ENCODE measurements around the gene OTUD3.

Gene OTUD3

DNA sequence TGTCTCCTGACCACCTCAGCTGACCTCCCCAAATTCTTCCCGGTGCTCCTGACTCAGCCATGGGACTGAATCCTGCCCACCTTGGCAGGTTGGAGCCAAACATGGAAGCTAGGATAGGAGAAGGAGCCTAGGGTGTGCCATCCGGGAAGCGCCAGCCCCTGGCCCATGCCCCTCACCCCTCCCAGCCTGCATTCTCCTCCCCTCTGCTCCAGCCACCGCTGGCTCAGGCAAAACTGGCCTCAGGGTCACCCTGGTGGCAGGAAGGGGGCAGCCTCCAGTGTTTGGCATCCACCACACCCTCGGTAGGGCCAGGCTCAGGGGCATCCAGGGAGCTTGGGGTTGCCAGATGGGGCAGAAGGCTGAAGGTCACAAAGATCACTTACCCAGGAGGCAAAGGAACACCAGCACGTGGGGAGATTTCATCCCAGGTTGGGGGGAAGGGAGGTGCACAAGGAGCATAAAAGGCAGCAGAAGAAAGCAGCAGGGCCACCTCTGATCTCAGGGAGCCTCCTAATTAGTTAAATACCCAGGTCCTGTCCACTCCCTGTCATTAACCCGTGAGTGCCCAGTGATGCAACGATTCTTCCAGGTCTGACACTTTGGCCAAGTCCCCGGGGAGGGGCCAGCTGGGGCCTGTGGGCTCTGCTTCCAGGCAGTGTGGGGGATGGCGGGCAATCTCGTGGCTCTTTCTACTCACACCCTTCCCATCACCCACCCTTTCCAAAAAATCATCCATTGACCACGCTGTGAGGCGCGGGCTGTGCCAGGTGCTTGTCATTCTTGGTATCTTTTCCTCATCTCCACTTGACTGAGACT, 41.1 kb downstream of the OTUD3 start, which contains the start of gene PLA2G2E:
Gene PLA2G2E (minus strand): TSS at position 481 of the 816 bp plus-strand sequence. CDS start 58 bp downstream, at position 423.
- TF ChIP-seq EZH2phosphoT487 (IDR thresholded peaks at IDR 0.05; ENCODE audit: borderline replicate concordance, low read length): no peak
- TF ChIP-seq, protein P1, sequence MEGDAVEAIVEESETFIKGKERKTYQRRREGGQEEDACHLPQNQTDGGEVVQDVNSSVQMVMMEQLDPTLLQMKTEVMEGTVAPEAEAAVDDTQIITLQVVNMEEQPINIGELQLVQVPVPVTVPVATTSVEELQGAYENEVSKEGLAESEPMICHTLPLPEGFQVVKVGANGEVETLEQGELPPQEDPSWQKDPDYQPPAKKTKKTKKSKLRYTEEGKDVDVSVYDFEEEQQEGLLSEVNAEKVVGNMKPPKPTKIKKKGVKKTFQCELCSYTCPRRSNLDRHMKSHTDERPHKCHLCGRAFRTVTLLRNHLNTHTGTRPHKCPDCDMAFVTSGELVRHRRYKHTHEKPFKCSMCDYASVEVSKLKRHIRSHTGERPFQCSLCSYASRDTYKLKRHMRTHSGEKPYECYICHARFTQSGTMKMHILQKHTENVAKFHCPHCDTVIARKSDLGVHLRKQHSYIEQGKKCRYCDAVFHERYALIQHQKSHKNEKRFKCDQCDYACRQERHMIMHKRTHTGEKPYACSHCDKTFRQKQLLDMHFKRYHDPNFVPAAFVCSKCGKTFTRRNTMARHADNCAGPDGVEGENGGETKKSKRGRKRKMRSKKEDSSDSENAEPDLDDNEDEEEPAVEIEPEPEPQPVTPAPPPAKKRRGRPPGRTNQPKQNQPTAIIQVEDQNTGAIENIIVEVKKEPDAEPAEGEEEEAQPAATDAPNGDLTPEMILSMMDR (IDR thresholded peaks at IDR 0.05; ENCODE audit: low read depth, low read length, poor library complexity, severe bottlenecking): no peak
- Histone ChIP-seq H3K4me1 (ENCODE audit: control insufficient read depth, low read length) (no peaks in the 10 kb centered on the region), H3K4me2 (ENCODE audit: low read length) (no peak within 1 kb of the TSS), H4K20me1 (ENCODE audit: control insufficient read depth, insufficient read depth, low read depth, low read length) (no peaks in the 10 kb centered on the region), H3K9me2 (replicated peaks; ENCODE audit: control insufficient read depth, low read length) (no peaks in the 10 kb centered on the region), H3K27ac (ENCODE audit: low read depth, low read length) (no peak within 1 kb of the TSS), H3K27me3 (ENCODE audit: control insufficient read depth, low read length) (no peaks in the 10 kb centered on the region), H3K9me3 (ENCODE audit: control insufficient read depth, insufficient read depth, low read length) (no peaks in the 10 kb centered on the region), H3K79me2 (ENCODE audit: control insufficient read depth, low read length) (no peaks in the 10 kb centered on the region), H3F3A (ENCODE audit: control insufficient read depth, insufficient read depth) (no peaks in the 10 kb centered on the region), H3K4me3 (ENCODE audit: low read length) (no peak within 1 kb of the TSS), H3K36me3 (ENCODE audit: control insufficient read depth, low read length) (no peaks in the 10 kb centered on the region)

DNA sequence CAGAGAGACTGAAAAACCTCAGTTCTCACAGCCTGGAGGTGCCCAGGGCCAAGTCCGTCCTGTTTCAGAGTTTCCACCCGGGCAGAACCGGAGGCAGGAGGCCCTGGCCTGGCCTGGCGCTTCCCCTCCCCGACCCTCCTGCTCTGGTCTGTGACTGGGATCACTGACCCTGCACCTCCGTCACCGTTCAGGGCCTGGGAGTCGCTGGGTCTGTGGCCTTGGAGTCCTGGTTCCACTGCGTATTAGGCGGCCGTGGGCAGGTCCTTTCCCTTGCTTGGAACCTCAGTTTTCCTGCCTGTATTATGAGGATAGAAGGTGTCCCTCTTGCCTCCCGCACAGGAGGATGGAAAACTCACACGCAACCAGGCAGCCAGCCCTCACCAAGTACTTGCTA, 41.8 kb downstream of the OTUD3 start:
- no peak overlapping the region for H3K4me2 ChIP-seq (ENCODE audit: low read length)
- H3K4me1 ChIP-seq (ENCODE audit: control insufficient read depth, low read length): no peaks in the 10 kb centered on the region
- no peaks in the 10 kb centered on the region for H3K36me3 ChIP-seq (ENCODE audit: control insufficient read depth, low read length)
- no peaks in the 10 kb centered on the region for H4K20me1 ChIP-seq (ENCODE audit: control insufficient read depth, insufficient read depth, low read depth, low read length)
- no peak overlapping the region for H3K27ac ChIP-seq (ENCODE audit: low read depth, low read length)
- no peaks in the 10 kb centered on the region for H3K79me2 ChIP-seq (ENCODE audit: control insufficient read depth, low read length)
- no peaks in the 10 kb centered on the region for H3F3A ChIP-seq (ENCODE audit: control insufficient read depth, insufficient read depth)
- TF ChIP-seq EZH2phosphoT487 (IDR thresholded peaks at IDR 0.05; ENCODE audit: borderline replicate concordance, low read length): no peak
- TF ChIP-seq, protein P1 (IDR thresholded peaks at IDR 0.05; ENCODE audit: low read depth, low read length, poor library complexity, severe bottlenecking): no peak
- H3K9me2 ChIP-seq (replicated peaks; ENCODE audit: control insufficient read depth, low read length): no peaks in the 10 kb centered on the region
- no peak overlapping the region for H3K4me3 ChIP-seq (ENCODE audit: low read length)
- H3K27me3 ChIP-seq (ENCODE audit: control insufficient read depth, low read length): no peaks in the 10 kb centered on the region
- H3K9me3 ChIP-seq (ENCODE audit: control insufficient read depth, insufficient read depth, low read length): no peaks in the 10 kb centered on the region

- Histone ChIP-seq H3K4me2 (ENCODE audit: low read length) (no peak overlapping the region), H3K27ac (ENCODE audit: low read depth, low read length) (no peak overlapping the region), H3F3A (ENCODE audit: control insufficient read depth, insufficient read depth) (no peaks in the 10 kb centered on the region), H4K20me1 (ENCODE audit: control insufficient read depth, insufficient read depth, low read depth, low read length) (no peaks in the 10 kb centered on the region), H3K4me3 (ENCODE audit: low read length) (no peak overlapping the region), H3K27me3 (ENCODE audit: control insufficient read depth, low read length) (no peaks in the 10 kb centered on the region), H3K79me2 (ENCODE audit: control insufficient read depth, low read length) (no peaks in the 10 kb centered on the region), H3K9me3 (ENCODE audit: control insufficient read depth, insufficient read depth, low read length) (no peaks in the 10 kb centered on the region), H3K9me2 (replicated peaks; ENCODE audit: control insufficient read depth, low read length) (no peaks in the 10 kb centered on the region), H3K4me1 (ENCODE audit: control insufficient read depth, low read length) (no peaks in the 10 kb centered on the region), H3K36me3 (ENCODE audit: control insufficient read depth, low read length) (no peaks in the 10 kb centered on the region)
- no peak for TF ChIP-seq EZH2phosphoT487 (IDR thresholded peaks at IDR 0.05; ENCODE audit: borderline replicate concordance, low read length)
- TF ChIP-seq, protein P1 (IDR thresholded peaks at IDR 0.05; ENCODE audit: low read depth, low read length, poor library complexity, severe bottlenecking): no peak
Observed at GRCh38 chr1:19925342-19926070, 43.3 kb downstream of the OTUD3 start.
